NCI-H774 (cell line): Measurements from ENCODE around the gene CYP3A5.
"Not testable (repeated sequence)": the region's sequence is repeated elsewhere in the genome, so short reads cannot be mapped to it uniquely, and the experiment has no call there.

ENCODE experiments used
- DNase-seq: peaks from one replicate; lab custom pipeline; 2025; lab: John Stamatoyannopoulos, UW

The CYP3A5 gene

DNA sequence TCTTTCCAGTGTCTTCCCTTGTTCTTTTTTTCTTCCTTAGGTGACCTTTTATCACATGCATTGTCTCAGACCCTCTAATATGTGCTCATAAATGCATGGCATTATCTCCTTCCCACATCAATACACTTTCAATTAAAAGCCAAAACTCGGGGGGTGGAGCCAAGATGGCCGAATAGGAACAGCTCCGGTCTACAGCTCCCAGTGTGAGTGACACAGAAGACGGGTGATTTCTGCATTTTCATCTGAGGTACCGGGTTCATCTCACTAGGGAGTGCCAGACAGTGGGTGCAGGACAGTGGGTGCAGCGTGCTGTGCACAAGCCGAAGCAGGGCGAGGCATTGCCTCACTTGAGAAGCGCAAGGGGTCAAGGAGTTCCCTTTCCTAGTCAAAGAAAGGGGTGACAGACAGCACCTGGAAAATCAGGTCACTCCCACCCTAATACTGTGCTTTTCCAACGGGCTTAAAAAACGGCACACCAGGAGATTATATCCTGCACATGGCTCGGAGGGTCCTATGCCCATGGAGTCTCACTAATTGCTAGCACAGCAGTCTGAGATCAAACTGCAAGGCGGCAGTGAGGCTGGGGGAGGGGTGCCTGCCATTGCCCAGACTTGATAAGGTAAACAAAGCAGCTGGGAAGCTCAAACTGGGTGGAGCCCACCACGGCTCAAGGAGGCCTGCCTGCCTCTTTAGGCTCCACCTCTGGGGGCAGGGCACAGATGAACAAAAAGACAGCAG lies 6.2 kb upstream of the CYP3A5 start:
- not testable (repeated sequence) for DNase-seq

DNA sequence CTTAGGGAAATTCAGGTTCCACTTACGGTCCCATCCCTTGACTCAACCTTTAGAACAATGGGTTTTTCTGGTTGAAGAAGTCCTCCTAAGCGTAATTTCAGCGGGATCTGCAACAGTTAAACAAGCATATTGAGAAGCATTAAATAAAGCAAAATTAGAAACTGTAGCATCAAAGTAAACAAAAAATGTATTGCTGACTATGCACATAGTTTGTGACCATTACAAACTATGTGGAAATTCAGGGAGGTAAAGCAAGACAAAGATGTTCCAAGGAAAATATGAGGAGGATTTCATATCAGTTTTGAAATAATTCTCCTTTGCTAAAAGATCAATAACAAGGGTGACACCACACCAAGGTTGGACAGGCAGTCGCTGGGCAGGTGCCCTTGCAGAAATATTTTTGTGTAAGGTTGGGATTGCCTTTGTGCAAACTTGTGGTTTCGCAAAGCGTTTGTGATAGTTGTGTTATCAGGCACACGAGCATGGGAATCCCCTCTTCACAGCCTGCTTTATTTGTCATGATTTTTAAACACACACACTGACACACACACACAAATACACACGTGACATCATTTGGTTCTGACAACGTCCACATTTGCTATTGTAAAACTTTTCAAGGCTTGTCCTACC lies 5.4 kb upstream of the CYP3A5 start:
- no peak for DNase-seq

DNA sequence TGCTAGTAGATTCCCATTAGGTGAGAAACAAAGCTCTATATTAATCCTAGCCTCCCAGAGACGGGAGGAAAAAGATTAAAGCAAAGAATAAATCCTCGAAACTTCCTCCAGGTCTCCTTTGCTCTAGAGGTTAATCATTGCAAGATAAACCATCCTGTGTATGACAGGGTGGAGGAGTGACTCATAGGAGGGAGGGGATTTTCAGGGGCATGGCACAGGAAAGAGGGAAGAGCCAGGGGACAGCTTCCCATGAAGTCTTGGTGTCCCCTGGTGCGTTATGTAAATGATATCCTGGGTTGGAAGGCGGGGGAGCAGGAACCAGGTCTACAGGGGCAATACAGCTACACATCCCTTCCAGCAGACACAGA lies 780 bp downstream of the CYP3A5 start:
- peak; percentile 35 for DNase-seq

DNA sequence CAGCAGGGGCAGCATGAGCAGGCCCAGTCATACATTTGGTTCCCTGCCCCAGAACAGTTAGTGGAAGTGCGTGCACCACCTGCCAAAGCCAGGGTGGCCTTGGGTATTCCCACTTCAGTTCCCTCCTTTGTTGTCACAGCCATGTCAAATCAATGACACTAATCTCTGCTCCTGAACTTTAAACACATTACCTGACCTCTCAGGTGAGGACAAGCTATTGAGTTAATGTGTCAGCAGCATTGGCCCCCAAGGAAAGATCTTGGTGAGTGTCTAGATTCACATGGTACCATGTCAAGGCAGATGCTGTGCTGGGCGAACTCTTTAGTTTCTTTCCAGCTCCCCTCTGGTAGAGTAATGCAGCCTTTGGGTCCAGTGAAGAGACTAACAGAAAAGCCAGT lies 2.1 kb downstream of the CYP3A5 start:
- peak; percentile 88 for DNase-seq

DNA sequence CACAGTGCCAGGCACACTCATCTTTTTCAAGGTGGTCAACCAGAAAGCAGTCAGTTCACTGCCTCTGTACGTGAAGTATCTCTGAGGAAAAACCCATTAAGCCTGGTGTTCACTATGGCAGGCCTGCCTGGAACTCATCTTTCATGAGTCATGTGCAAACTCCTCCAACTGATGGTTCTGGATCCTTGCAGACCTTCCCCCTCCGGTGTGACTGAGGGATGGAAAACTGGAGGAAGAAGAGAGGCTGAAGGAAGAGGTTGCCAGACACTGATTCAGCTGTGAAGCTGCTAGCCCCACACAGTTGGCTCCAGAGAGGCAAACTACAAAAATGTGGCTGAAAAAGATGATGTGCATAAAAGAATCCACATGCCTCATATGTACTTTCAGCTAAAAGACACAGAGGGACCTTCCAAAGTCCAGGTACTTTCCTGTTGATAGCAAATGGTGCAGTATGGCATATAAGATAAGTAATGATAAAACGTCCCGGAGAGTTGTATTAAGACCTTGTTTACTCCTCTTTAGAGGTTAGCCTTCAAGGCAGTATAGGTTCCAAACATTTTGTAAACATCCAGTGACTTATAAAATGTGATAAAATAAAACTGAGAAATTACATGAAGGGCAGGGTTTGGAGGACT lies 2.7 kb downstream of the CYP3A5 start:
- no peak for DNase-seq

DNA sequence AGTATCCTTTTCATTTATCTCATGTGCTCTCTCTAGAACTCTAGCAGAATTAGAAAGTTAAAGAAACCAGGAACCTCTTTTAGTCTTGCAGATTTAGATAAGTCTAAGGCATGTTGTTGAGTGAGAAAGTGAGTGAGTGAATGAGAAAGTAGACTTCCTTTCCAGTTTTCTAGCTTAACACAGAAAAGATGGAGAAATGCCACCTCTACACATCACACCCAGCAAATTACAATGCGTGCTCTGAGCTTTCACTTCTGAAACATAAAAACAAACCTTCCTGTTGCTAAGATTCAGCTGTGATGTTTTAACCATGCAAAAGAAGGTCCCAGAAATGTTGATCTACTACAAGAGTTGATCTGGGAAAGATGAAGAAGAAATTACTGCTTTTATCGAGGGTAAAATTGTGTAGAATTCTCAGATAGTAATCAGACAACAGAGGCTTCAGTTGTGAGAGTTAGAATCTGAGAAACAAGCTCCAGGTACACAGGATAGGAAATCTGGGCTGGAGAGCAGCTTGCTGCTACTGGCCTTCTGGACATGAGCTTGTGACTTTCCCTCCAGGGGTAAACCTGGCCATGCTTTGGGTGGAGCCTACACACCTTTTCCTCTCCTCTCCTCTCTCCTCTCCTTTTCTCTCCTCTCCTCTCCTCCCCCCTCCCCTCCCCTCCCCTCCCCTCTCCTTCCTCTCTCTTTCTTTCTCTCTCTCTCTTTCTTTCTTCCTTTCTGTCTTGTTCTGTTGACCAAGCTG lies 4.6 kb downstream of the CYP3A5 start:
- DNase-seq = no peak

DNA sequence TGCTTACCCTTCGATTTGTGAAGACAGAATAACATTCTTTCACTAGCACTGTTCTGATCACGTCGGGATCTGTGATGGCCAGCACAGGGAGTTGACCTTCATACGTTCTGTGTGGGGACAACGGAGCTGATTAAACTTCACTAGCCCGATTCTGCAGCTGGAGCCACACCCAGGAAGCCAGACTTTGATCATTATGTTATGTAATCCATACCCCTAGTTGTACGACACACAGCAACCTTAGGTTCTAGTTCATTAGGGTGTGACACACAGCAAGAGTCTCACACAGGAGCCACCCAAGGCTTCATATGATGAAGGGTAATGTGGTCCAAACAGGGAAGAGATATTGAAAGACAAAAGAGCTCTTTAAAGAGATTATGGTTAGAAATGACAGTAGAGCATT lies 7.2 kb downstream of the CYP3A5 start:
- DNase-seq = no peak

DNA sequence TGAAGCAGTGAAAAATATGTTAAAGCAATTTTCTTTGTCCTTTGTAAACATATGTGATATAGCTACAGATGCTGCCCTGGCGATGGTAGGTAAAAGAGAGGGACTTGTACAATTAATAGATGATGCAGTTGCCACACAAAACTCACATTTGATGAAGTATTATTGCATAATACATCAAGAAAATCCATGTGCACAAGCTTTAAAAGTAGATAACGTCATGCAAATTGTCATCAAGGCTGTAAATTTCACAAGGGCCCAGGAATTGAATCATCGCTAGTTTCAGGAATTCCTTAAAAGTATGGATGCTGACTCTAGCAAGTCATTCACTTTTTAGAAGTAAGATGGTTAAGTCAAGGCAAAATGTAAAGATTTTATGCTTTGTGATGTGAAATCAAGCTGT lies 10.0 kb downstream of the CYP3A5 start:
- no peak for DNase-seq

DNA sequence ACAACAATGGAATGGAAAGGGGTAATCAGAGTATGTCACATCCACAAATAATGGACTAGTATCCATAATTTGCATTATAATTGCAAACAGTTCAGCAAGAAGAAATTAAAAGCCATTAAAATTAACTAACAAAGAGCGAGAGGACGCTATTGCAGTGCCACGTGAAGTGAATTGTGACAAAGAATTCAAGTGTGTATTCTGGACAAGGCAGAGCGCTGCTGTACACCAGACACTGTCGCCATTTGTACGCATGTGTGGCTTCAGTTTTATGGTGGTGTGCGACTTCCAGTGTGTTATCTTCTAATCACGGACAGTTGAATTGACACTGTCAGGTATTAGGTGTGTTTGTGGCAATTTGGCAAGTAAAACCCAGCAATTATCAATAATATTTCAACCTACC lies 11.3 kb downstream of the CYP3A5 start:
- DNase-seq = no peak

DNA sequence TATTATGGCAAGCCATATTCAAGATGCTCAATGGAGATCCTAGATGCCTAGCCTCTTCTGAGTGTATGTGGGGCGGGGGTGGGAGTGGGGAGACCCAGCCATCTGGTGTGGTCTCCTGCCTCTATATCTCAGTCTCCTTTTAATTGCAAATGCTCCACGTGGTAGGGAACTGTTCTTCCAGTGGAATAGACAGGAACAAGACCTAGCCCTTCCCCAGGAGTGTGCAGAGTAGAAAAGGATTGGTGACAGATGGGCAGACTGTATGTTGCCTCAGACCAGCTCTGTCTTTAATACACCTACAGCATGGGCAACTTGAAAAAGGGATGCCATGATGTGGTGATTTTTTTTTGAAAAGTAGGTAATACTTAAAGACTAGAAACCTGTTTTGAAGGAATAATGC lies 12.6 kb downstream of the CYP3A5 start:
- DNase-seq = no peak

DNA sequence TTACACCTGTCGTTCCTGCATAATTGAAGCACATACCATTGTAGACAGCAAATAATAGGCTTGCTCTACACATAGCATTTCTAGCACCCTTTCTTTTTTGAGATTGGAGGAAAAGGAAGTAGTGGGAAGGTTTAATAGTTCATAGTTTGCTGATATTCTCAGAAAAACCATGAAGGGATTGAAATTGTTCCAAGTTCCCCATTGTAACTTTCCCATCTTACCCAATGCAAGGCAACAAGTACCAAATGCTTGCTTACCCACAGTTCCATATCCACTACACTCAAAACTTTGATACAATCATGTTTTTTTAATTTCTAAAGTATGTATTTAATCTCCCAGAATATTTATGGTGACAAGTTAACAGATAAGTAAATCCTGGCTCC lies 13.8 kb downstream of the CYP3A5 start:
- no peak for DNase-seq

DNA sequence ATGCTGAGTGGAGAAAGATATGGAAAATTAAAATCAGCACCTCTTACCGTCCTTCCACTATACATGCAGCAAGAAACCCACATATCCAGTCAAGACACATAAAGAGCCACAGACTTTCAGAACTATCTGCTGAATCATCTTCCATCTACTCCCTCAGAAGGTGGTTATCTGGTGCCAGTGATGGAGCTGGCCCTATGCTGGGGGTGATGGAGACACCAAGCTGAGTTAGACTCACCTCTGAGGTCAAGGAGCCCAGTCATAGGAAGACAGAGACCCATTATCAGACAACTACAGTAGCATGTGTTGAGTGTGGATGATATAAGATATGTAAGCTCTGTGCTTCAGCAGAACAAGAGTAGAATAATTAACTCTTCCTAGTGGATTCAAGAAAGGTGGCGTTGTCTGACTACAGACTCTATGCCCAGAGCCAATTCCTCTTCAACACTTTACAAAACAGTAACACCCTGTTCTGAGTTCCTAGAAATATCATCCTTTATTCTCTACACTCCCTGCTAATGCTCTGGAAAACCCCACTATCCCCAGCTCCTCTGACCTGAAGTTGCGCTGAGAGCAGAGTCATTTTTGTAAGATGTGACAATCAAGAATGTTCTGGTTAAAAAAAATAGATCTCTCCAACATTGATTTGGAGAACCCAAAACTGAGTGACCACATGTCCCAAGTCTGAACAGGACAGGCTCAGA lies 14.3 kb downstream of the CYP3A5 start:
- DNase-seq = no peak

DNA sequence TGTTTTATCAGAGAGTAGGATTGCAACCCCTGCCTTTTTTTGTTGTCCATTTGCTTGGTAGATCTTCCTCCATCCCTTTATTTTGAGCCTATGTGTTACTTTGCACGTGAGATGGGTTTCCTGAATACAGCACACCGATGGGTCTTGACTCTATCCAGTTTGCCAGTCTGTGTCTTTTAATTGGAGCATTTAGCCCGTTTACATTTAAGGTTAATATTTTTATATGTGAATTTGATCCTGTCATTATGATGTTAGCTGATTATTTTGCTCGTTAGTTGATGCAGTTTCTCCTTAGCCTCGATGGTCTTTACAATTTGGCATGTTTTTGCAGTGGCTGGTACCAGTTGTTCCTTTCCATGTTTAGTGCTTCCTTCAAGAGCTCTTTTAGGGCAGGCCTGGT lies 21.9 kb downstream of the CYP3A5 start:
- DNase-seq = not testable (repeated sequence)

DNA sequence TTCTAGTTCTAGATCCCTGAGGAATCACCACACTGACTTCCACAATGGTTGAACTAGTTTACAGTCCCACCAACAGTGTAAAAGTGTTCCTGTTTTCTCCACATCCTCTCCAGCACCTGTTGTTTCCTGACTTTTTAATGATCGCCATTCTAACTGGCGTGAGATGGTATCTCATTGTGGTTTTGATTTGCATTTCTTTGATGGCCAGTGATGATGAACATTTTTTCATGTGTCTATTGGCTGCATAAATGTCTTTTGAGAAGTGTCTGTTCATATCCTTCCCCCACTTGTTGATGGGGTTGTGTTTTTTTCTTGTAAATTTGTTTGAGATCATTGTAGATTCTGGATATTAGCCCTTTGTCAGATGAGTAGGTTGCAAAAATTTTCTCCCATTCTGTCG lies 25.2 kb downstream of the CYP3A5 start:
- DNase-seq = not testable (repeated sequence)

DNA sequence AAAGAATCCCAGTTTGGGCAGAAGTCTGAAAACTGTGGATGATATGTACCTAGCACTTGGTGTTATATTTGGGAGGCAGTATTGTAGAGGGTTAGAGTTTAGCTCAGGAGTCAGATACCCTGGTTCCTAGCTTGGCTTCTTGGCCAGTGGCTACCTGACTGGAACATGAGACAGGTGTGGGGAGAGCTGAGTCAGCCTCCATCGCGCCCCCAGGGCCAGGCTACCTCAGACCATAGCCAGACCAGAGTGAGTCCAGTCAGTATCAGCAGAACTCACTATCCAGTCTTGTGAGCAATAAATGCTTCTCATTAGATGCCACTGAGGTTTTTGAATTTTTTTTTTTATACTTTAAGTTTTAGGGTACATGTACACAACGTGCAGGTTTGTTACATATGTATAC lies 26.0 kb downstream of the CYP3A5 start:
- no peak for DNase-seq

DNA sequence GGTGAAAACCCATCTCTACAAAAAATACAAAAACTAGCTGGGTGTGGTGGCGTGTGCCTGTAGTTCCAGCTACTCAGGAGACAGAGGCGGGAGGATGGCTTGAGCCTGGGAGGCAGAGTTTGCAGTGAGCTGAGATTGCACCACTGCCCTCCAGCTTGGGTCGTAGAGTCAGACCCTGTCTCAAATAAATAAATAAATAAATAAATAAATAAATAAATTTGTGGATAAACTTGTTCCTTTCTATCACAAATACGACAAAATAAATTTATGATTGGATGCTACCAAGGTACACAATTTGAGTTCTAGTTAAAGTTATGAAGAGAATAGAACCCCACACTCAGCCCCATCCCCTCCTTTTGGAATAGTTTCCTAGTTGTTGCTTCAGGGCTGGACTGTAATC lies 26.5 kb downstream of the CYP3A5 start:
- not testable (repeated sequence) for DNase-seq

DNA sequence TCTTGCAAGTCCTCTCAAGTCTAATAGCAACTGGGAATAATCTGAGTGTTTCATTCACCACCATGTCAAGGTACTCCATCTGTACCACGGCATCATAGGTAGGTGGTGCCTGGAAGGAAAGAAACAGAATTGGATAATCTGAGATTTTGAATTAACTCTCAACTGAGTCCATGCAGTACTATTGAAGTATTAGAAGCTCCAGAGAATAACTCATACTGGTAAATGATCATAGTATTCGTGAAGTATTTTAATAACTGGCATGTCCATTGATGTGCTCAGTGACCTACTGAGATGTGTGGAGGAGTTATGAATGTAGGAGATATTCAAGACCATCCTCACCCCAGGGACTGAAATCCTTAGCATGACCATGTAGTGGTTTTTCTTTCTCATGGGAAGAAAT lies 27.1 kb downstream of the CYP3A5 start:
- no peak for DNase-seq

DNA sequence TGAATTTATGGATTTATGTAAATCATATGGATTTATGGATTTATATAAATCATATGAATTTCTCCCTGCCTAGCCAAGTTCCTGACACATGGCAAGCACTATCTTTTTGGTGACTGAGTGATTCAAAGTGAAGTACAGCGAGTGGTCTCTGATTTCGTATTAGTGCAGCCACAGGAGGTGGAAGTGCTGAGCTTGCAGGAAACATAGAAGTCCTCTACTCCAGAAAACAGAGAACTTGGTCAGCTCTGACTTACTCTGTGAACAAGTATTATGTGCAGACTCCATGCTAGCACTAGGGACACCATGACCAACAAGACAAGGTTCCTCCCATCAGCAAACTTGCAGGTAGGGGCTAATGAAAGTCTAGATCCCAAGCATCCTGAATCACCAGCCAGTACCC lies 28.5 kb downstream of the CYP3A5 start:
- DNase-seq = no peak

DNA sequence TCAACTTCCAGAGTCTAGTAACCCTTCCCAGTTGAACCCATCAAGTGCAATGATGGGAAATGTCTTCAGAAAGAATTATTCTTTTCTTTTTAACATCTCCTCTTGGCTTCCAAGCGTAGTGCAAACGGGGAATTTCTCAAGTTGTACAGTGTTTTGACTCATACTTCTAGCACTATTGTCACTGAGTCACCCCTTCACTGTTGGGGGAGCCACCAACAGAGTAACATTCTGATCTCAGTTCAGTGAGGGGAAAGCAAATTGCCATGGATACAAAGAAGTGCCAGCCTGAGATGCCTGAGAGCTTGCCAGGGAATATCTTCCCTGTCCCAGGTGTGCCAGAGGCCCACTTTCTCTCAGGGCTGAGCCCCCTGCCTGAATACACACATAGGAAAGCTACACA lies 31.0 kb downstream of the CYP3A5 start:
- no peak for DNase-seq

DNA sequence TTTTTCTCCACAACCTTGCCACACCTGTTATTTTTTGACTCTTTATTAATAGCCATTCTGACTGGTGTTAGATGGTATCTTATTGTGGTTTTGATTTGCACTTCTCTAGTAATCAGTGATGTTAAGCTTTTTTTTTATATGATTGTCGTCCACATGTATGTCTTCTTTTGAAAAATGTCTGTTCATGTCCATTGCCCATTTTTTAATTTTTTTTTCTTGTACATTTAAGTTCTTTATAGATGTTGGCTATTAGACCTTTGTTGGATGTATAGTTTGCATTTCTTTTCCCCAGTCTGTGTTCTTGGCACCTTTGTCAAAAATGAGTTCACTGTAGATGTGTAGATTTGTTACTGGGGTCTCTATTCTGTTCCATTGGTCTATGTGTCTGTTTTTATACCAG lies 34.2 kb downstream of the CYP3A5 start:
- DNase-seq = no peak

DNA sequence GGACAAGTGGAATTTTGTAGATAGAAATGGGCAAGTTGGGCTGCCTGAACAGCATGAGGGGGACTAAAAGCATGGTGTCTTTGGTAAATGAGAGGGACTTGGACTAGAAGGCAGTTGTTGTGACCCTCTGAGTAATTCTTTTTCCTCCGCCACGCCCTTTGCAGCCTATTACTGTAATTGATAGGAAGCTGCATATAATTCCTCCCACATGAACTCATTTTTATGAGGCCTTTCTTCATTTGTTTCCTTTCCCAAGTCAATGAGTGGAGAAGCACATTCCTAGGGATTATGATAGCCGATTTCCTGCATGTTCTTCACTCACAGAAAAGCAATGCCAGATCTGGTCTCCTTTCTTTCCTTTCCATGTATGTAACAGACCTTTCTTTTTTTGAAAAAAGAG lies 35.4 kb downstream of the CYP3A5 start:
- no peak for DNase-seq

DNA sequence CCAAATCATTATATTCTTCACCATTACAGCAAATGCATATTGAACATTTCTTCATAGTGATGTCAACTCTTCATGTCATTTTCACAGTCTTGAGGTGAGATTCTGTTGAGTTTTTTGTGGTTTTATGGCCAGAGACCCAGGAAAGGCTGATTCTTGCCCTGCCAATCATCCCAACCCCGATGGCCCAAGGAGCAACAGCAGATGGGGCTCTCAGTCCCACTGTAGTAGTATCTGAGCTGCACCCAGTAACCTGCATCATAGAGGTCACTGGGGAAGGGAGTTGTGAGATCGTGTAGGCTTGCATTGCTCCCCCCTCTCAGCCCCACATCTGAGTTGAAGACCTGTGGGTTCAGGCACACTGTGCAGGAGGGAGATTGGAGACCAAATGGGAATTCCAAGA lies 36.3 kb downstream of the CYP3A5 start:
- DNase-seq = no peak
